ENCODE data around the gene CUEDC1. TPM values are rescaled to one million over a fixed set of nuclear protein-coding genes. Genes with fewer than 3 reads are reported as not detected.

The CUEDC1 gene
- total RNA-seq, 2 experiments from 2014 or later, result 0.29 to 0.40 TPM

- ATAC-seq, result peak; percentile 39
- peaks cover 2% of the 10 kb centered on the region for H3K27me3 Mint-ChIP-seq
Measured at GRCh38 chr17:57906910-57907309, 48.3 kb downstream of the CUEDC1 start.

GRCh38 chr17:57905875-57906455 is 49.2 kb downstream of the CUEDC1 start:
- CTCF ChIA-PET, result interaction anchor here (1.1 kb wide), 1 partner anchor 48 kb away, joined by 3 read pairs; no protein-coding TSS in a partner anchor
- no peak for TF ChIP-seq CTCF (IDR thresholded peaks at IDR 0.05)
- Mint-ChIP-seq H3K4me1 (ENCODE audit: low read depth) (peaks cover 5% of the 10 kb centered on the region), H3K27me3 (peaks cover 2% of the 10 kb centered on the region), H3K4me3 (no peak overlapping the region), H3K27ac (no peak overlapping the region), H3K9me3 (no peaks in the 10 kb centered on the region), H3K36me3 (ENCODE audit: low read depth) (no peaks in the 10 kb centered on the region)
- DNase-seq, result no peak
- intact Hi-C loops (cut with micrococcal nuclease), result no loop called here
- POLR2A ChIA-PET, result no interaction called here
- ATAC-seq, result no peak

More at GRCh38 chr17:57906910-57907309, 48.3 kb downstream of the CUEDC1 start:
- CTCF ChIA-PET, result interaction anchor here (0.6 kb wide), 1 partner anchor 33 kb away, joined by 3 read pairs; no protein-coding TSS in a partner anchor
- H3K9me3 Mint-ChIP-seq, result no peaks in the 10 kb centered on the region
- H3K4me3 Mint-ChIP-seq, result no peak overlapping the region
- intact Hi-C loops (cut with micrococcal nuclease), result no loop called here
- POLR2A ChIA-PET, result no interaction called here
- H3K4me1 Mint-ChIP-seq (ENCODE audit: low read depth), result peaks cover 5% of the 10 kb centered on the region
- TF ChIP-seq CTCF (IDR thresholded peaks at IDR 0.05), result no peak
- DNase-seq, result peak; percentile 22
- H3K27ac Mint-ChIP-seq, result no peak overlapping the region
- no peaks in the 10 kb centered on the region for H3K36me3 Mint-ChIP-seq (ENCODE audit: low read depth)

GRCh38 chr17:57903961-57904360 is 51.3 kb downstream of the CUEDC1 start:
- Mint-ChIP-seq H3K4me1 (ENCODE audit: low read depth) (peaks cover 5% of the 10 kb centered on the region), H3K9me3 (no peaks in the 10 kb centered on the region), H3K4me3 (no peak overlapping the region), H3K36me3 (ENCODE audit: low read depth) (no peaks in the 10 kb centered on the region), H3K27me3 (peaks cover 2% of the 10 kb centered on the region), H3K27ac (no peak overlapping the region)
- DNase-seq (no peak), ATAC-seq (no peak)
- no peak for TF ChIP-seq CTCF (IDR thresholded peaks at IDR 0.05)
- ChIA-PET CTCF (interaction anchor here (1.4 to 2.0 kb wide), 2 partner anchors 70 to 209 kb away, joined by 4 to 5 read pairs; no protein-coding TSS in a partner anchor), POLR2A (interaction anchor here (1.0 to 1.1 kb wide), 2 partner anchors 49 to 185 kb away, joined by 3 read pairs; no protein-coding TSS in a partner anchor)
- intact Hi-C loops (cut with micrococcal nuclease), result no loop called here

- intact Hi-C loops (cut with micrococcal nuclease), result no loop called here
- ChIA-PET CTCF (interaction anchor here (1.4 to 2.0 kb wide), 2 partner anchors 69 to 210 kb away, joined by 4 to 5 read pairs; no protein-coding TSS in a partner anchor), POLR2A (interaction anchor here (1.0 to 1.1 kb wide), 2 partner anchors 49 to 186 kb away, joined by 3 read pairs; no protein-coding TSS in a partner anchor)
- DNase-seq, result no peak
- Mint-ChIP-seq H3K9me3 (no peaks in the 10 kb centered on the region), H3K36me3 (ENCODE audit: low read depth) (no peaks in the 10 kb centered on the region), H3K4me3 (no peak overlapping the region), H3K4me1 (ENCODE audit: low read depth) (peaks cover 5% of the 10 kb centered on the region), H3K27ac (no peak overlapping the region), H3K27me3 (no peaks in the 10 kb centered on the region)
- TF ChIP-seq CTCF (IDR thresholded peaks at IDR 0.05), result no peak
- no peak for ATAC-seq
Measured at GRCh38 chr17:57902800-57903759, 52.1 kb downstream of the CUEDC1 start.
